ENCODE data around the gene EXD1.
"Not testable (repeated sequence)": the region's sequence is repeated elsewhere in the genome, so short reads cannot be mapped to it uniquely, and the experiment has no call there.

Gene EXD1

DNA sequence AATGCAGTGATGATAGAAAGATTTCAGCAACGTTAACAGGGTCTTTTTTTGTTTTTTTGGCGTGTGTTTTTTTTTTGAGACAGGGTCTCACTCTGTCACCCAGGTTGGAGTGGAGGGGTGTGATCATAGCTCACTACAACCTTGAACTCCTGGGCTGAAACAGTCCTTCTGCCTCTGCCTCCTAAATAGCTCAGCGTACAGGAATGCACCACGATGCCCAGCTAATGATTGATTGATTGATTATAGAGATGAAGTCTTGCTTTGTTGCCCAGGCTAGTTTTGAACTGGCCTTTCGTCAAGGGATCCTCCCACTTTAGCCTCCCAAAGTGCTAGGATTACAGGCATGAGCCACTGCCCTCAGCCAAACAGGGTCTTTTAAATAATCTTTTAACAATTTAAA, 7.5 kb upstream of the EXD1 start:
- Histone ChIP-seq H3K9me3 (ENCODE audit: low read length) (no peaks in the 10 kb centered on the region), H4K20me1 (ENCODE audit: insufficient read depth, low read length) (no peaks in the 10 kb centered on the region), H3K79me2 (ENCODE audit: insufficient read depth, low read length) (peaks cover 8% of the 10 kb centered on the region), H3K36me3 (ENCODE audit: insufficient read depth, low read length) (peaks cover 13% of the 10 kb centered on the region; the same call in 1 of the 2 replicates), H3K27ac (ENCODE audit: low read depth, low read length, poor library complexity, severe bottlenecking) (no peak overlapping the region), H3K27me3 (ENCODE audit: insufficient read depth, low read length) (no peaks in the 10 kb centered on the region), H3K9me2 (ENCODE audit: low read depth, low read length) (no peaks in the 10 kb centered on the region), H3K9ac (ENCODE audit: low read length) (no peak overlapping the region), H3F3A (ENCODE audit: insufficient read depth, low read length) (no peaks in the 10 kb centered on the region), H3K4me1 (ENCODE audit: insufficient read depth, low read length, severe bottlenecking) (peaks cover 4% of the 10 kb centered on the region), H3K4me2 (ENCODE audit: low read length) (no peak overlapping the region), H2AFZ (ENCODE audit: low read length) (no peak overlapping the region), H3K4me3 (ENCODE audit: low read depth, low read length, poor library complexity, severe bottlenecking) (no peak overlapping the region)
- TF ChIP-seq CTCF (IDR thresholded peaks at IDR 0.05; ENCODE audit: low read length) (no peak), EZH2 (IDR thresholded peaks at IDR 0.05; ENCODE audit: borderline replicate concordance, low read length) (no peak)

- Histone ChIP-seq H3K4me1 (ENCODE audit: insufficient read depth, low read length, severe bottlenecking) (peaks cover 19% of the 10 kb centered on the region), H3K36me3 (ENCODE audit: insufficient read depth, low read length) (peaks cover under 1% of the 10 kb centered on the region; the same call in 1 of the 2 replicates), H3K79me2 (ENCODE audit: insufficient read depth, low read length) (peaks cover 14% of the 10 kb centered on the region), H2AFZ (ENCODE audit: low read length) (no peak overlapping the region), H3K4me2 (ENCODE audit: low read length) (no peak overlapping the region), H3K9ac (ENCODE audit: low read length) (no peak overlapping the region), H3F3A (ENCODE audit: insufficient read depth, low read length) (0 out of 2 replicates have a peak, but pooled peaks cover 3% of the 10 kb centered on the region), H3K9me3 (ENCODE audit: low read length) (no peaks in the 10 kb centered on the region), H3K4me3 (ENCODE audit: low read depth, low read length, poor library complexity, severe bottlenecking) (no peak overlapping the region), H3K27ac (ENCODE audit: low read depth, low read length, poor library complexity, severe bottlenecking) (no peak overlapping the region), H3K9me2 (ENCODE audit: low read depth, low read length) (no peaks in the 10 kb centered on the region), H4K20me1 (ENCODE audit: insufficient read depth, low read length) (no peaks in the 10 kb centered on the region), H3K27me3 (ENCODE audit: insufficient read depth, low read length) (no peaks in the 10 kb centered on the region)
- TF ChIP-seq CTCF (IDR thresholded peaks at IDR 0.05; ENCODE audit: low read length) (no peak), EZH2 (IDR thresholded peaks at IDR 0.05; ENCODE audit: borderline replicate concordance, low read length) (no peak)
These were observed 5.4 kb upstream of the EXD1 start for GRCh38 chr15:41235929-41236328.

GRCh38 chr15:41235228-41235627, 4.7 kb upstream of the EXD1 start:
- Histone ChIP-seq H3K79me2 (ENCODE audit: insufficient read depth, low read length) (peaks cover 14% of the 10 kb centered on the region), H3K4me1 (ENCODE audit: insufficient read depth, low read length, severe bottlenecking) (peaks cover 25% of the 10 kb centered on the region)
- not testable (repeated sequence) for H2AFZ ChIP-seq (ENCODE audit: low read length); H3K9ac ChIP-seq (ENCODE audit: low read length); H3K9me3 ChIP-seq (ENCODE audit: low read length); H3K4me2 ChIP-seq (ENCODE audit: low read length); H4K20me1 ChIP-seq (ENCODE audit: insufficient read depth, low read length); H3K27ac ChIP-seq (ENCODE audit: low read depth, low read length, poor library complexity, severe bottlenecking); H3K9me2 ChIP-seq (ENCODE audit: low read depth, low read length); H3K4me3 ChIP-seq (ENCODE audit: low read depth, low read length, poor library complexity, severe bottlenecking); H3F3A ChIP-seq (ENCODE audit: insufficient read depth, low read length); H3K27me3 ChIP-seq (ENCODE audit: insufficient read depth, low read length); H3K36me3 ChIP-seq (ENCODE audit: insufficient read depth, low read length)

- no peaks in the 10 kb centered on the region for H3K27me3 ChIP-seq (ENCODE audit: insufficient read depth, low read length)
- 0 out of 2 replicates have a peak, but pooled peaks cover 3% of the 10 kb centered on the region for H3F3A ChIP-seq (ENCODE audit: insufficient read depth, low read length)
- peaks cover 26% of the 10 kb centered on the region for H3K4me1 ChIP-seq (ENCODE audit: insufficient read depth, low read length, severe bottlenecking)
- H3K36me3 ChIP-seq (ENCODE audit: insufficient read depth, low read length), result no peaks in the 10 kb centered on the region
- TF ChIP-seq CTCF (IDR thresholded peaks at IDR 0.05; ENCODE audit: low read length) (no peak), EZH2 (IDR thresholded peaks at IDR 0.05; ENCODE audit: borderline replicate concordance, low read length) (no peak)
- no peaks in the 10 kb centered on the region for H3K9me3 ChIP-seq (ENCODE audit: low read length)
- no peaks in the 10 kb centered on the region for H4K20me1 ChIP-seq (ENCODE audit: insufficient read depth, low read length)
- H3K4me3 ChIP-seq (ENCODE audit: low read depth, low read length, poor library complexity, severe bottlenecking), result no peak overlapping the region
- no peak overlapping the region for H2AFZ ChIP-seq (ENCODE audit: low read length)
- no peak overlapping the region for H3K9ac ChIP-seq (ENCODE audit: low read length)
- H3K4me2 ChIP-seq (ENCODE audit: low read length), result peak overlapping the region; percentile 95; the same call in 1 of the 2 replicates
- peaks cover 10% of the 10 kb centered on the region for H3K79me2 ChIP-seq (ENCODE audit: insufficient read depth, low read length)
- no peaks in the 10 kb centered on the region for H3K9me2 ChIP-seq (ENCODE audit: low read depth, low read length)
- H3K27ac ChIP-seq (ENCODE audit: low read depth, low read length, poor library complexity, severe bottlenecking), result no peak overlapping the region
These were observed 2.8 kb upstream of the EXD1 start for GRCh38 chr15:41233367-41233771.

Data from OCI-LY1 (cell line).